DOHH2 (cell line): ENCODE data around the gene SPATA19.

Source experiments
- H3F3A ChIP-seq: fragments of 200-600 bp; sonication (generic), shearing (Covaris generic); 2 replicates; pipeline ENCODE4 v1.6.0; 2016; ENCODE audit warnings: antibody characterized with exemption, mild to moderate bottlenecking; ENCODE audit not compliant: control insufficient read depth, insufficient read depth
- H3K27ac ChIP-seq: fragments of 200-600 bp; sonication (generic); 2 replicates; pipeline ENCODE4 v1.5.1; 2014; ENCODE audit warnings: low read depth, mild to moderate bottlenecking, low read length, moderate library complexity
- H3K27me3 ChIP-seq: fragments of 200-600 bp; sonication (generic); 2 replicates; pipeline ENCODE4 v1.6.1; 2014; ENCODE audit warnings: mild to moderate bottlenecking, low read length, mixed read lengths; ENCODE audit not compliant: control insufficient read depth
- H3K36me3 ChIP-seq: fragments of 200-600 bp; sonication (generic); 2 replicates; pipeline ENCODE4 v1.6.1; 2014; ENCODE audit warnings: mild to moderate bottlenecking, low read length, moderate library complexity, mixed read lengths; ENCODE audit not compliant: control insufficient read depth
- H3K4me1 ChIP-seq: fragments of 200-600 bp; sonication (generic); 2 replicates; pipeline ENCODE4 v1.6.1; 2014; ENCODE audit warnings: mild to moderate bottlenecking, low read length, mixed read lengths; ENCODE audit not compliant: control insufficient read depth
- H3K4me2 ChIP-seq: fragments of 200-600 bp; sonication (generic); 2 replicates; pipeline ENCODE4 v1.6.0; 2014; ENCODE audit warnings: mild to moderate bottlenecking, low read length, moderate library complexity
- H3K4me3 ChIP-seq: fragments of 200-600 bp; sonication (generic); 2 replicates; pipeline ENCODE4 v1.5.1; 2014; ENCODE audit warnings: mild to moderate bottlenecking, low read length, mixed read lengths
- H3K79me2 ChIP-seq: fragments of 200-600 bp; sonication (generic); 2 replicates; pipeline ENCODE4 v1.6.1; 2014; ENCODE audit warnings: mild to moderate bottlenecking, low read length, mixed read lengths; ENCODE audit not compliant: control insufficient read depth
- H3K9me2 ChIP-seq: fragments of 200-600 bp; sonication (generic); replicated peaks from 2 replicates; pipeline ENCODE4 v1.6.1; 2014; ENCODE audit warnings: mild to moderate bottlenecking, low read length, mixed read lengths; ENCODE audit not compliant: control insufficient read depth
- H3K9me3 ChIP-seq: fragments of 200-600 bp; sonication (generic); 2 replicates; pipeline ENCODE4 v1.6.1; 2014; ENCODE audit warnings: antibody characterized with exemption, low read length, mixed read lengths; ENCODE audit not compliant: control insufficient read depth, insufficient read depth
- H4K20me1 ChIP-seq: fragments of 200-600 bp; sonication (generic); 2 replicates; pipeline ENCODE4 v1.6.0; 2014; ENCODE audit warnings: low read depth, mild to moderate bottlenecking, antibody characterized with exemption, low read length, moderate library complexity; ENCODE audit not compliant: control insufficient read depth, insufficient read depth
- EZH2phosphoT487 ChIP-seq: fragments of 200-600 bp; sonication (generic); IDR thresholded peaks from 2 replicates; pipeline ENCODE4 v1.6.1; 2017; ENCODE audit warnings: borderline replicate concordance, mild to moderate bottlenecking, antibody characterized with exemption, low read length, moderate library complexity, mixed read lengths
- TF ChIP-seq, protein P1 (sequence below): fragments of 200-600 bp; sonication (generic); IDR thresholded peaks from one replicate; pipeline ENCODE4 v1.5.1; 2014; ENCODE audit warnings: antibody characterized with exemption, mild to moderate bottlenecking, low read depth, low read length; ENCODE audit not compliant: poor library complexity, severe bottlenecking

The SPATA19 gene

DNA sequence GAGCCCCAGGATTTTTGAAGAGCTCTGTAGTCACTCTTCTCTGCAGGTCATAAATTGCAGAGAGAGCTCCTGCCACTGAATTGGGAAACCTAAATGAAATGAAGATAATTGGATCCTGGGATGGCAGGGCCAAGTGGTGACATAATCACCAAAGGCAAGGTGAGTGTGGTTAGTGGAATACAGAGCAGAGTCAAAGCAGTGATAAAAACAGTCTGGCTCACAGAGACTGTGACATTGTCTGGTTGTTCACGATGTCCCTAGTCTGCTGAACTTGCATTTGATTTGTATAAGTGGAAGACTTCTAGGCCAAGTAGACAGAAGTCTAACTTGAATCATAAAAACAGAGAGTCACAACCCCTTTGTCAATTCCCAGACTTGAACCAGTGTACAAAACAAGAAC lies 26.8 kb upstream of the SPATA19 start:
- Histone ChIP-seq H3K36me3 (no peaks in the 10 kb centered on the region), H3F3A (no peaks in the 10 kb centered on the region), H3K4me2 (no peak overlapping the region), H3K9me3 (no peaks in the 10 kb centered on the region; the same call in 1 of the 2 replicates), H4K20me1 (no peaks in the 10 kb centered on the region), H3K27ac (no peak overlapping the region), H3K9me2 (no peaks in the 10 kb centered on the region), H3K4me3 (no peak overlapping the region), H3K79me2 (no peaks in the 10 kb centered on the region), H3K4me1 (no peaks in the 10 kb centered on the region), H3K27me3 (no peaks in the 10 kb centered on the region)
- TF ChIP-seq EZH2phosphoT487: no peak
- TF ChIP-seq, protein P1, sequence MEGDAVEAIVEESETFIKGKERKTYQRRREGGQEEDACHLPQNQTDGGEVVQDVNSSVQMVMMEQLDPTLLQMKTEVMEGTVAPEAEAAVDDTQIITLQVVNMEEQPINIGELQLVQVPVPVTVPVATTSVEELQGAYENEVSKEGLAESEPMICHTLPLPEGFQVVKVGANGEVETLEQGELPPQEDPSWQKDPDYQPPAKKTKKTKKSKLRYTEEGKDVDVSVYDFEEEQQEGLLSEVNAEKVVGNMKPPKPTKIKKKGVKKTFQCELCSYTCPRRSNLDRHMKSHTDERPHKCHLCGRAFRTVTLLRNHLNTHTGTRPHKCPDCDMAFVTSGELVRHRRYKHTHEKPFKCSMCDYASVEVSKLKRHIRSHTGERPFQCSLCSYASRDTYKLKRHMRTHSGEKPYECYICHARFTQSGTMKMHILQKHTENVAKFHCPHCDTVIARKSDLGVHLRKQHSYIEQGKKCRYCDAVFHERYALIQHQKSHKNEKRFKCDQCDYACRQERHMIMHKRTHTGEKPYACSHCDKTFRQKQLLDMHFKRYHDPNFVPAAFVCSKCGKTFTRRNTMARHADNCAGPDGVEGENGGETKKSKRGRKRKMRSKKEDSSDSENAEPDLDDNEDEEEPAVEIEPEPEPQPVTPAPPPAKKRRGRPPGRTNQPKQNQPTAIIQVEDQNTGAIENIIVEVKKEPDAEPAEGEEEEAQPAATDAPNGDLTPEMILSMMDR: no peak

DNA sequence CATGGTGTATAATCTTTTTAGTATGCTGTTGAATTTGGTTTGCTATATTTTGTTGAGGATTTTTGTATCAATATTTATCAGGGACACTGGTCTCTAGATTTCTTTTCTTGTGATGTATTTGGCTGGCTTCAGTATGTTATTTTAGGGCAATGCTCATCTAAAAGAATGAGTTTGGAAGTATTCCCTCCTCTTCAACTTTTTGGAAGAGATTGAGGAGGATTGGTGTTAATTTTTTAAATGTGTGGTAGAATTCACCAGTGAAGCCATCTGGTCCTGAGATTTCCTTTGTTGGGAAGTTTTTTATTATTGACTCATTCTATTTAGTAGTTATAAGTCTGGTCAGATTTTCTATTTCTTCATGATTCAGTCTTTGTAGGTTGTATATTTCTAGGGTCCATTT lies 22.1 kb upstream of the SPATA19 start:
- no peak overlapping the region for H3K4me2 ChIP-seq
- no peaks in the 10 kb centered on the region for H3K79me2 ChIP-seq
- H3F3A ChIP-seq: no peaks in the 10 kb centered on the region
- no peaks in the 10 kb centered on the region for H3K27me3 ChIP-seq
- TF ChIP-seq EZH2phosphoT487: no peak
- TF ChIP-seq, protein P1: no peak
- no peaks in the 10 kb centered on the region for H3K36me3 ChIP-seq
- H3K27ac ChIP-seq: no peak overlapping the region
- H3K9me3 ChIP-seq: no peaks in the 10 kb centered on the region
- no peaks in the 10 kb centered on the region for H4K20me1 ChIP-seq
- no peak overlapping the region for H3K4me3 ChIP-seq
- no peaks in the 10 kb centered on the region for H3K4me1 ChIP-seq
- H3K9me2 ChIP-seq: no peaks in the 10 kb centered on the region

DNA sequence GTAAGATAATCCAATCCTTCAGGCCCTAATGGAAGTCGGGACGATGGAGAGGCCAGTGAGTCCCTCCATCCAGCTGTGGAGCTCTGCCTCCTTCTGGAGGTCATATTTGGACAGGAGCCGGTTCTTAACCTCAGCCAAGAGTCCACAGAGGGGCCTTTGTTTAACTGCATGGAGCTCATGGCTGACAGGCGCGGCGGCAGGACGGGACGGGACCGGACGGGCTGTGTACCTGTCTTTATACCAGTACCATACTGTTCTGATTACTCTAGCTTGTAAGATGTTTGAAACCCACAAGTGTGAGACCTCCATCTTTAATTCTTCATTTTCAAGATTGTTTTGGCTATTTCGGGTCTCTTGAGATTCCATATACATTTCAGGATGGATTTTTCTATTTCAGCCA lies 20.2 kb upstream of the SPATA19 start:
- TF ChIP-seq, protein P1: no peak
- Histone ChIP-seq H3K79me2 (no peaks in the 10 kb centered on the region), H3K9me3 (no peaks in the 10 kb centered on the region), H3K27ac (no peak overlapping the region), H3K9me2 (no peaks in the 10 kb centered on the region), H4K20me1 (no peaks in the 10 kb centered on the region), H3K4me1 (no peaks in the 10 kb centered on the region), H3K4me2 (no peak overlapping the region), H3K36me3 (no peaks in the 10 kb centered on the region), H3K4me3 (no peak overlapping the region), H3K27me3 (no peaks in the 10 kb centered on the region), H3F3A (no peaks in the 10 kb centered on the region)

DNA sequence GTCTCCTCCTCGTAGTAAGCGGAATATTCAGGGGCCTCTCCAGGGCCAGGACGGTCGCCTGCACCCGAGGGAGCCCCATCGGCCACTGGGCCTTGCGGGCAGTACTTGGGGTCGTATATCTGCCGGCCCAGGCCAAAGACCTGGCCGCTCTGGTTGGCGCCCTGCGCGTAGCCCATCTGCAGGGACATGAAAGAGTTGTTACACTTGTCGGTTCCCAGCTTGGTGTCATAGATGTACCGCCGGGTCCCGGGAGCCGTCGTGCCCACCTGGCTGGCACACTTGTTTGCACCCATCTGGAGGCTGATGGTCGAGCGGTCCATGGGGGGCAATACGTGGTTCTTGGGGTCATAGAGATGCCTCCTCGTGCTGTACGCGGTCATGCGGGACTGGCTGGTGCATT lies 19.4 kb upstream of the SPATA19 start:
- no peak overlapping the region for H3K4me2 ChIP-seq
- H3K79me2 ChIP-seq: no peaks in the 10 kb centered on the region
- H3F3A ChIP-seq: no peaks in the 10 kb centered on the region
- H3K27ac ChIP-seq: no peak overlapping the region
- no peaks in the 10 kb centered on the region for H4K20me1 ChIP-seq
- H3K4me1 ChIP-seq: no peaks in the 10 kb centered on the region
- H3K27me3 ChIP-seq: no peaks in the 10 kb centered on the region
- no peaks in the 10 kb centered on the region for H3K36me3 ChIP-seq
- H3K9me2 ChIP-seq: no peaks in the 10 kb centered on the region
- H3K4me3 ChIP-seq: no peak overlapping the region
- no peaks in the 10 kb centered on the region for H3K9me3 ChIP-seq
- TF ChIP-seq, protein P1: no peak
- no peak for TF ChIP-seq EZH2phosphoT487
